Measurements from ENCODE around the gene EMP2.

DNA sequence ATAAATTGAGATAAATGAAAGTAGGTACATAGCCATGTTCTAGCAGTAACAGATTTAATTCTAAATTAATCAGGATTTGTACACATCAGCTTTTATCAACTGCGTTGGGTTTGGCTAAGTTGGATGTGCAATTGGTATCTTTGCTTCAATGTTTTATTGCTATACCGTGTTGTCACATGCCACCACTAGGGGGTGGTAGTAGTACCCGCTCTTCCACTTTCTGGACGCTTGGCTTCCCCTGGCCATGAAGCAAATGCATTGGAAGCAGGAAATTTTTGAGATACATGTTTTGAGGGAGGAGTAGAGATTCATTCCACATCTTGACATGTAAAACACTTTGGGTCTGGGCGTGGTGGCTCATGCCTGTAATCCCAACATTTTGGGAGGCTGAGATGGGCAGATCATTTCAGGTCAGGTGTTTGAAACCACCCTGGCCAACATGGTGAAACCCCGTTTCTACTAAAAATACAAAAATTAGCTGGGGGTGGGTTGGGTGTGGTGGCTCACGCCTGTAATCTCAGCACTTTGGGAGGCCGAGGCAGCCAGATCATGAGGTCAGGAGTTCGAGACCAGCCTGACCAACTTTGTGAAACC, 58.6 kb downstream of the EMP2 start:
- TF ChIP-seq CSDC2 (CRISPR knock-in tag; IDR thresholded peaks at IDR 0.05) (no peak), PPARA (CRISPR knock-in tag; IDR thresholded peaks at IDR 0.05; ENCODE audit: borderline replicate concordance) (no peak), ESRRG (CRISPR knock-in tag; IDR thresholded peaks at IDR 0.05) (no peak), ISL1 (CRISPR knock-in tag; IDR thresholded peaks at IDR 0.05) (no peak), ZFP30 (CRISPR knock-in tag; IDR thresholded peaks at IDR 0.05) (no peak), ARNTL (CRISPR knock-in tag; IDR thresholded peaks at IDR 0.05; ENCODE audit: borderline replicate concordance, low read depth) (no peak), GLIS3 (CRISPR knock-in tag; IDR thresholded peaks at IDR 0.05) (no peak), POU6F1 (CRISPR knock-in tag; IDR thresholded peaks at IDR 0.05; ENCODE audit: borderline replicate concordance, low read depth) (no peak), OSR1 (CRISPR knock-in tag; IDR thresholded peaks at IDR 0.05) (no peak), RARB (CRISPR knock-in tag; IDR thresholded peaks at IDR 0.05) (no peak), TOX (CRISPR knock-in tag; IDR thresholded peaks at IDR 0.05; ENCODE audit: borderline replicate concordance) (no peak), ZNF565 (CRISPR knock-in tag; conservative IDR thresholded peaks at IDR 0.05; ENCODE audit: low read depth) (no peak)
- TF ChIP-seq, protein P1, sequence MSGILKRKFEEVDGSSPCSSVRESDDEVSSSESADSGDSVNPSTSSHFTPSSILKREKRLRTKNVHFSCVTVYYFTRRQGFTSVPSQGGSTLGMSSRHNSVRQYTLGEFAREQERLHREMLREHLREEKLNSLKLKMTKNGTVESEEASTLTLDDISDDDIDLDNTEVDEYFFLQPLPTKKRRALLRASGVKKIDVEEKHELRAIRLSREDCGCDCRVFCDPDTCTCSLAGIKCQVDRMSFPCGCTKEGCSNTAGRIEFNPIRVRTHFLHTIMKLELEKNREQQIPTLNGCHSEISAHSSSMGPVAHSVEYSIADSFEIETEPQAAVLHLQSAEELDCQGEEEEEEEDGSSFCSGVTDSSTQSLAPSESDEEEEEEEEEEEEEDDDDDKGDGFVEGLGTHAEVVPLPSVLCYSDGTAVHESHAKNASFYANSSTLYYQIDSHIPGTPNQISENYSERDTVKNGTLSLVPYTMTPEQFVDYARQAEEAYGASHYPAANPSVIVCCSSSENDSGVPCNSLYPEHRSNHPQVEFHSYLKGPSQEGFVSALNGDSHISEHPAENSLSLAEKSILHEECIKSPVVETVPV (CRISPR knock-in tag; IDR thresholded peaks at IDR 0.05) = no peak

All from SK-N-SH treated with all-trans-retinoic acid at 6 μM for 48 hours (cell line).